ENCODE measurements around the gene SSBP3. TPM values are rescaled to one million over a fixed set of nuclear protein-coding genes. Genes with fewer than 3 reads are reported as not detected.

Gene SSBP3
- total and polyA plus RNA-seq, 2 experiments from 2014 or later = 47.4 to 68.6 TPM

DNA sequence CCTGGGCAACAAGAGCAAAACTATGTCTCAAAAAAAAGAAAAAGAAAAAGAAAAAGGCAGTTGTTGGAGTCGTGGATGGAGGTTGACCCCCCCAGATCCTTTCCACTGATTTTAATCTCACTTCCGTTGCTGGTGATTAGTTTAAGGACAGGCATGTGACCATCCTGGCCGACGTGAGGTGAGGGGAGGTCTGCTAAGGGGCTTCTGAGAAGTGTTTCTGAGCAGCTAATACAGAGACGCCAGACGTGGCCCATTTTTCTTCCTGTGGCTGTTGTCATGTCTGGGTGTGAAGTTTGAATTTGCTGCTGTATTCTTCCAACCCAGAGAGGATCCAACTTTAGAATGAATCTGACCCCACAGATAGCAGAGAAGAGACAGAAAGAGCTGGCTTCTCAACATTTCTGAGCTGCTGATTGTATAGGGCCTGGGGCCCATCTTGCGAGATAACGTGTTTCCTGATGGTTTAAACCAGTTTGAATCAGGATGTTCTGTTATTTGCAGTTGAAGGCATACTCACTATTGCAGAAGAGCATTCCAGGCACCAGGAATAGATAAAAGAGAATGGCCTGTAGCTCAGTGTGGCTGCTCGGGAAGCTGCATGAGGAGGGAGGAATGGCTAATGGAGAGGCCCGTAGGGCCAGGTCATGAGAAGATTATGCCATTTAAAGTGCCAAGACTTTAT, 22.8 kb upstream of the SSBP3 start:
- no peaks in the 10 kb centered on the region for H3K36me3 Mint-ChIP-seq (ENCODE audit: low read depth)
- Histone ChIP-seq H3K9me2 (ENCODE audit: insufficient read depth) (no peaks in the 10 kb centered on the region), H3K36me3 (ENCODE audit: insufficient read depth) (no peaks in the 10 kb centered on the region), H4K20me1 (replicated peaks; ENCODE audit: insufficient read depth) (no peaks in the 10 kb centered on the region), H3K79me2 (replicated peaks; ENCODE audit: insufficient read depth) (no peaks in the 10 kb centered on the region), H3K4me1 (ENCODE audit: insufficient read depth) (no peaks in the 10 kb centered on the region), H3F3A (replicated peaks; ENCODE audit: low read depth) (no peaks in the 10 kb centered on the region), H3K27me3 (ENCODE audit: insufficient read depth) (no peaks in the 10 kb centered on the region), H3K27ac (ENCODE audit: low read depth) (no peak overlapping the region), H3K4me2 (no peak overlapping the region), H3K4me3 (no peak overlapping the region), H2AFZ (peak overlapping the region; percentile 76; the same call in 1 of the 2 replicates)
- no peak overlapping the region for H3K4me3 Mint-ChIP-seq
- DNase-seq (ENCODE audit: low spot score) (no peak), ATAC-seq (no peak)
- TF ChIP-seq ZNF462 (CRISPR knock-in tag; IDR thresholded peaks at IDR 0.05) (no peak), ZNF331 (CRISPR knock-in tag; IDR thresholded peaks at IDR 0.05; ENCODE audit: low read depth) (no peak), ZNF114 (CRISPR knock-in tag; IDR thresholded peaks at IDR 0.05) (no peak), POLR2AphosphoS5 (IDR thresholded peaks at IDR 0.05; ENCODE audit: low read depth) (no peak), EZH2 (IDR thresholded peaks at IDR 0.05; ENCODE audit: low read depth, unreplicated experiment) (no peak), JUNB (IDR thresholded peaks at IDR 0.05; ENCODE audit: unreplicated experiment) (no peak), CTCF (conservative IDR thresholded peaks at IDR 0.05; ENCODE audit: low read depth in 2 of 2) (no peak)
- TF ChIP-seq, protein P1, sequence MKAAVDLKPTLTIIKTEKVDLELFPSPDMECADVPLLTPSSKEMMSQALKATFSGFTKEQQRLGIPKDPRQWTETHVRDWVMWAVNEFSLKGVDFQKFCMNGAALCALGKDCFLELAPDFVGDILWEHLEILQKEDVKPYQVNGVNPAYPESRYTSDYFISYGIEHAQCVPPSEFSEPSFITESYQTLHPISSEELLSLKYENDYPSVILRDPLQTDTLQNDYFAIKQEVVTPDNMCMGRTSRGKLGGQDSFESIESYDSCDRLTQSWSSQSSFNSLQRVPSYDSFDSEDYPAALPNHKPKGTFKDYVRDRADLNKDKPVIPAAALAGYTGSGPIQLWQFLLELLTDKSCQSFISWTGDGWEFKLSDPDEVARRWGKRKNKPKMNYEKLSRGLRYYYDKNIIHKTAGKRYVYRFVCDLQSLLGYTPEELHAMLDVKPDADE (IDR thresholded peaks at IDR 0.05) = no peak
- no peak overlapping the region for H3K27ac Mint-ChIP-seq
- H3K4me1 Mint-ChIP-seq = no peaks in the 10 kb centered on the region
- H3K27me3 Mint-ChIP-seq (ENCODE audit: insufficient read depth, low read depth, poor library complexity) = peaks cover 7% of the 10 kb centered on the region
- no peaks in the 10 kb centered on the region; the same call in 1 of the 3 replicates for H3K9me3 Mint-ChIP-seq
